GM21717 (cell line): ENCODE measurements around the gene DISC1.

Experiments
- ATAC-seq: cut with Tn5 transposase; IDR thresholded peaks from one replicate; pipeline ENCODE4 v1.9.1; 2021; ENCODE audit warnings: mild to moderate bottlenecking, moderate library complexity; ENCODE audit not compliant: unreplicated experiment

Gene DISC1

DNA sequence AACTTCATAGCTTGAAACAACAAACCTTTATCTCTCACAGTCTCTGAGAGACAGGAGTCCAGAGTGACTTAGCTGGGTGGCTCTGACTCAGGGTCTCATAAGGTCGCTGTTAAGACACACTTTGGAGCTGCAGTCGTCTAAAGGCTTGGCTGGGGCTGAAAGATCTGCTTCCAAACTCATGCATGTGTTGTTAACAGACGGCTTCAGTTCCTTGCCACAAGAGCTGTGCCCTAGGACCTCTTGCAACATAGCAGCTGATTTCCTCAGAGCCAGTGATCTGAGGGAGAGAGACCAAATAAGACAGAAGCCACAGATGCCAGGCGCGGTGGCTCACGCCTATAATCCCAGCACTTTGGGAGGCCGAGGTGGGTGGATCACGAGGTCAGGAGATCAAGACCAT lies 176.8 kb downstream of the DISC1 start:
- ATAC-seq: no peak

GRCh38 chr1:231806623-231807495 lies 180.3 kb downstream of the DISC1 start:
- ATAC-seq: peak; percentile 70

DNA sequence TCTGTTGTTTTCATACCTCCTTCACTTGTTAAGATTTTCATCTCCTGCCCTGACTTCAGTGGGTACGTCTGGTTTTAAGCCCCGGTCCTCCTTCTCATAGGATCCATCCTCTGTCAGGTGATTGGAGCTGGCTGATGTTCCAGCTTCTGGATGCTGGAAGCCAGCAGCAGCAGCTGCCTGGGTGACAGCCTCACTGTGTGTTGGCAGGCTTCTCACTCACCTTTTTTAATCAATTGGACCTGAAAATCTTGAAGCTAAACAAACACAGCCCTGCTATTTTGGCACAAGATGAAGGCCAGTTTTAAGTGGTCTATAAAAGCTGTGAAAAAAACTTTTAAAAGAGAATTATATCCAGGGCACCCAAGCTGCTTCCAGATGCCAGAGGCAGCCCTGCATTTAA lies 181.0 kb downstream of the DISC1 start:
- no peak for ATAC-seq

GRCh38 chr1:231808116-231808515 lies 181.5 kb downstream of the DISC1 start:
- ATAC-seq: no peak

GRCh38 chr1:231808990-231809389 lies 182.4 kb downstream of the DISC1 start:
- ATAC-seq: no peak

DNA sequence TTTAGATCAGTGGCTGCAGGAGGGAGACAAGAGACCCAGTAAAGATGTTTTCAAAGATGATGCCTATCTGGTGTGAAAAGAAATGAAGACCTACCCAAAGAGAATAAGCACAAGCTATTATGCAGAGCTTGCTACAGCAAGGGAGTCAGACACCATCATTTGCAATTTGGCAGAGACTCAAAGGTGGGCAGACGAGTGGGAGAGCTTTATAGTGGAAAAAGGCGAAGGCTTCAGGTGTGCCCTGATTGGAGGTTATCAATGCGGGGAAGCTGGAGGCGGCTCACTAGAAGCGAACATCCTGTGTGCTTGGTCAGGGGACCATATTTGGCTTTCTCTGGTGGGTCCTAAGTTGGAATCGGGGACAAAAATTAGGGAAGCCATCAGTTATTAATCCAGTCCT lies 183.8 kb downstream of the DISC1 start:
- no peak for ATAC-seq

GRCh38 chr1:231814021-231814420 lies 187.4 kb downstream of the DISC1 start:
- ATAC-seq: no peak

- ATAC-seq: no peak
Measured at GRCh38 chr1:231814521-231814920, 187.9 kb downstream of the DISC1 start.

GRCh38 chr1:231817801-231818200 lies 191.2 kb downstream of the DISC1 start:
- no peak for ATAC-seq

DNA sequence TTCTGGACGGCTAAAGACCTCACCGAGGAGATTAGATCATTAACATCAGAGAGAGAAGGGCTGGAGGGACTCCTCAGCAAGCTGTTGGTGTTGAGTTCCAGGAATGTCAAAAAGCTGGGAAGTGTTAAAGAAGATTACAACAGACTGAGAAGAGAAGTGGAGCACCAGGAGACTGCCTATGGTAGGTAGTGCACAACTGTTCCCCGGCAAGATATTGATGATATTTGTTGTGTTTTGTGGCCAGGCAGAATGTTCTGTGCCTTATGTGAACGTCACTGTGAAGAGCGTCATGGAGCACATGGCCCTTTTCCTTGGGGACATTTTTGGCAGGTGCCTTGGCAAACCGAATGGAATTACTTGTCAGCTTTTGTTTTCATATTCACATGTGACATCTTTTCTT lies 191.7 kb downstream of the DISC1 start:
- ATAC-seq: no peak

GRCh38 chr1:231821281-231821680 lies 194.7 kb downstream of the DISC1 start:
- ATAC-seq: no peak

GRCh38 chr1:231822041-231822440 lies 195.5 kb downstream of the DISC1 start:
- no peak for ATAC-seq

GRCh38 chr1:231826566-231826965 lies 200.0 kb downstream of the DISC1 start:
- ATAC-seq: no peak

- no peak for ATAC-seq
Measured at GRCh38 chr1:231827337-231828105, 200.9 kb downstream of the DISC1 start.

DNA sequence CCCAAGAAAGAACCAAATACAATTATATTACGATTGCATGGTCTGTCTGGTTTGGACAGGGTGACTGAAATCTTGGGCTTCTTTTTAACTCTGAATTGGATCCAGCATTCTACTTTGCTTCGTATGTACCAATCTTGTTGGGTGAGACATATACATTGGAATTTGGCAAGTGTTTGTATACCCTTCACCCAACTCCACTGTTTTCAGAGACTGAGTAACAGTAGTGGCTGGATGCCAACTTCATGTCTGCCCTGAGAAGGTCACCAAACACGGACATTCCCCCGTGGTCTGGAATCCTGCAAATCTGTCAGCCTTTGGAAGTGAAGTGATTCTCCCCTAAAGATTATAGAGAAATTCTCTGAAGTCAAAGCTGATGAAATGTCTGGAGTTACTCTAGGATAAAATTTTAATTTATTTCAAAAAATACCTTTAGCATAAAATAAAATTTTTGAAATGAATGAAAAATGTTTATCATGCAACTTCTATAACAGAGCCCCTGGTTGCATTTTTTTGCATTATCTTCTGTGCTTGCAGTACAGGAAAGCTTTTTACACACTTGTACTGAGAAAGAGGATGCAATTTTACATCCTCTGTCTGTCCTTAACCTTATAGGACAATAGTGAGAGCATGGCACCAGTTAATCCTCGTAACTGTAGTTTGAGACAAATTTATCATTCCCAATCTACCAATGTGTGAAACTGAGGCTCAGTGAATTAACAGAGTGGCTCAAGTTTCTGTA lies 201.8 kb downstream of the DISC1 start:
- no peak for ATAC-seq

- ATAC-seq: no peak
Measured at GRCh38 chr1:231829332-231829731, 202.7 kb downstream of the DISC1 start.

DNA sequence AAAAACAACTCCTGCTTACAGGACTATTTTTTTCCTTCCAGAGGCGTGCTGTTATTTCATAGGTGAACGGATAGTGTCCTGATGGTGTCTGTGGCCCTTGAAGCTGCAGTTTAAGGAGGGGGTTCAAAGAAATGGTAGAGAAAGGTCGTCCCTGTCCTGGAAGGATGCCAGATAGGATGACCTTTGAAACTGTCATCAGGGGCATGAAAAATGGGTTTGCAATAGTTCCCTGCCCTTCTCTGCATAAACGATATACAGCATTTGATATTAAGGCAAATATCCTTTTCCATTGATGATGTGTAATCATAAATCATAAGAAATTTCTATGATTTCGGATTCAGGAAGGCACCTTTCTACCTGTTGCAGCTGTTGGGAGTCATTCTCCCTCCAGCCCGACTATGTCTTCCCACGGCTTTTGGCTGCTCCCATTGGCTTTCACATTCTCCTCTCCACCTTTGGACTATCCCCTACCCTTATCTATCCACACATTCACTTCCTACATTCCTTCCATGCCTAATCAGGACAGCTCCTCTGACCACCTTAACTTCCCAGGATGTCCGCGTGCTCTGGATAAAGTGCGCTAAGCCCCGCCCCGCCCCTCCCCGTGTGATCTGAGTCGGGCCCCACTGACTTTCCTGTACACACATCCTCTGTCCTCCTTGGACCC lies 209.8 kb downstream of the DISC1 start:
- no peak for ATAC-seq

- ATAC-seq: no peak
Measured at GRCh38 chr1:231838521-231838920, 211.9 kb downstream of the DISC1 start.

DNA sequence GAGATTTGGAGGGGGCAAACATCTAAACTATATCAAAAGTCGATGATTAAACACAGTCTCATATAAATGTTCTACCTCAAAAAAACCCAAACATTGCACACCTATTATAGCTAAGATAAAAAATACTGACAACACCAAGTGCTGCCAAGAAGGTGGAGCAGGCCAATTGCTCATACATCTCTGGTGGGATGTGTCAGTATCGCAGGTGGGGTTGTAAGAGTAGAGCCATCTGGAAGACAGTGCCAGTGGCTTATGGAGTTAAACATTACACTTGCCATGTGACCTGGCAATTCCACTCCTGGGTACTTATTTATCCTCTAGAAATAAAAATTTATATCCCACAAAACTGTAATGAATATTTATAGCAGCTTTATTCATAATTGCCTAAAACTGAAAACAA lies 213.4 kb downstream of the DISC1 start:
- ATAC-seq: no peak

GRCh38 chr1:231841616-231842344 lies 215.2 kb downstream of the DISC1 start:
- ATAC-seq: no peak
